NCI-H2107 treated with DMSO at 0.1 percent for 48 hours (cell line): ENCODE results near the gene BCL2A1.
"Not testable (repeated sequence)": the region's sequence is repeated elsewhere in the genome, so short reads cannot be mapped to it uniquely, and the experiment has no call there.

Experiments used
- DNase-seq: peaks from one replicate; lab custom pipeline; 2025; ENCODE audit not compliant: unreplicated experiment; lab: John Stamatoyannopoulos, UW

BCL2A1 gene

GRCh38 chr15:79926116-79926515, 44.9 kb downstream of the BCL2A1 start:
- not testable (repeated sequence) for DNase-seq

- DNase-seq = no peak
Observed at GRCh38 chr15:79924379-79924778, 46.6 kb downstream of the BCL2A1 start.

- peak; percentile 79 for DNase-seq
Observed at GRCh38 chr15:79923515-79924169, 47.4 kb downstream of the BCL2A1 start.

GRCh38 chr15:79923079-79923514, 47.9 kb downstream of the BCL2A1 start:
- no peak for DNase-seq

GRCh38 chr15:79922512-79923078, 48.4 kb downstream of the BCL2A1 start:
- no peak for DNase-seq

- no peak for DNase-seq
Observed at GRCh38 chr15:79919749-79920511, 51.1 kb downstream of the BCL2A1 start.

GRCh38 chr15:79919090-79919748, 51.8 kb downstream of the BCL2A1 start:
- no peak for DNase-seq

GRCh38 chr15:79918278-79918677, 52.7 kb downstream of the BCL2A1 start:
- no peak for DNase-seq

- DNase-seq = no peak
Observed at GRCh38 chr15:79916502-79917132, 54.4 kb downstream of the BCL2A1 start.

GRCh38 chr15:79915776-79916501, 55.1 kb downstream of the BCL2A1 start:
- DNase-seq = not testable (repeated sequence)

GRCh38 chr15:79914728-79915127, 56.3 kb downstream of the BCL2A1 start:
- no peak for DNase-seq
